H1 (cell line): ENCODE measurements around the gene NBAS. TPM values are rescaled to one million over a fixed set of nuclear protein-coding genes. Genes with fewer than 3 reads are reported as not detected.

Experiments
- CTCF ChIA-PET: fragments of 300-600 bp; sonication (Branson Sonifier 250); formaldehyde crosslinking; loops from one replicate; lab custom pipeline; 2021; ENCODE audit not compliant: partially characterized antibody; lab: Charles Lee
- POLR2A ChIA-PET: fragments of 300-600 bp; sonication (Branson Sonifier 250); formaldehyde crosslinking; loops from one replicate; lab custom pipeline; 2021; ENCODE audit warnings: inconsistent platforms; ENCODE audit not compliant: partially characterized antibody; lab: Charles Lee
- DNase-seq, 2 experiments: peaks; one replicate each; pipeline versions ENCODE4 v3.0.0 to v3.0.0-alpha.2; 2010 to 2022; ENCODE audit warnings: low spot score in 2 of 2, low read depth in 1 of 2, mixed read lengths in 1 of 2
- FAIRE-seq: peaks from 2 replicates; lab custom pipeline; 2011; peaks lifted over from hg19 to GRCh38; lab: Jason Lieb, UNC
- H2AFZ ChIP-seq: 2 replicates; pipeline ENCODE4 v1.8.1; 2012; ENCODE audit warnings: low read length, inconsistent platforms
- H2AK5ac ChIP-seq: 2 replicates; pipeline ENCODE4 v1.6.1; 2013; ENCODE audit warnings: low read depth, low read length
- H2BK120ac ChIP-seq: replicated peaks from 2 replicates; pipeline ENCODE3; 2013; ENCODE audit warnings: low read depth, low read length, inconsistent platforms
- H2BK12ac ChIP-seq: 2 replicates; pipeline ENCODE4 v1.6.1; 2013; ENCODE audit warnings: low read depth, low read length
- H2BK15ac ChIP-seq: 2 replicates; pipeline ENCODE4 v1.6.1; 2013; ENCODE audit warnings: low read length
- H2BK20ac ChIP-seq: 2 replicates; pipeline ENCODE4 v1.6.1; 2013; ENCODE audit warnings: low read length
- H2BK5ac ChIP-seq: 2 replicates; pipeline ENCODE4 v1.6.1; 2013; ENCODE audit warnings: low read depth, low read length
- H3K14ac ChIP-seq: 2 replicates; pipeline ENCODE4 v1.6.1; 2013; ENCODE audit warnings: inconsistent platforms; ENCODE audit not compliant: insufficient read length
- H3K18ac ChIP-seq: 2 replicates; pipeline ENCODE4 v1.6.1; 2013; ENCODE audit warnings: low read length; ENCODE audit errors: extremely low read depth
- H3K23ac ChIP-seq: 2 replicates; pipeline ENCODE4 v1.6.1; 2013; ENCODE audit warnings: inconsistent platforms; ENCODE audit not compliant: insufficient read length
- H3K23me2 ChIP-seq: 2 replicates; pipeline ENCODE4 v1.6.1; 2013; ENCODE audit warnings: low read depth, low read length
- H3K27ac ChIP-seq: 2 replicates; pipeline ENCODE4 v1.6.1; 2011; ENCODE audit warnings: low read depth, low read length, inconsistent platforms
- H3K27me3 ChIP-seq, 4 experiments: replicated peaks in 1 of 4; 1 replicate in 1 of 4; 2 replicates in 3 of 4; pipeline versions ENCODE4 v1.6.1 to v1.8.1; 2011 to 2013; ENCODE audit warnings: low read length in 3 of 4, mild to moderate bottlenecking in 3 of 4, inconsistent platforms in 2 of 4, mixed read lengths in 2 of 4, moderate library complexity in 1 of 4; ENCODE audit not compliant: control insufficient read depth in 3 of 4, insufficient read depth in 3 of 4; ENCODE audit errors: extremely low read depth in 1 of 4
- H3K36me3 ChIP-seq, 4 experiments: 2 replicates each; pipeline versions ENCODE4 v1.6.1 to v1.8.1; 2011 to 2013; ENCODE audit warnings: mild to moderate bottlenecking in 4 of 4, low read length in 3 of 4, moderate library complexity in 2 of 4, control low read depth in 1 of 4, inconsistent platforms in 1 of 4; ENCODE audit not compliant: insufficient read depth in 4 of 4, control insufficient read depth in 2 of 4
- H3K4ac ChIP-seq: replicated peaks from 2 replicates; pipeline ENCODE3; 2013; ENCODE audit warnings: low read length, low read depth, mixed read lengths, inconsistent platforms; ENCODE audit not compliant: insufficient read length
- H3K4me1 ChIP-seq, 4 experiments: replicated peaks in 1 of 4; 1 replicate in 1 of 4; 2 replicates in 3 of 4; pipeline versions ENCODE4 v1.6.1 to v1.8.1; 2011 to 2013; ENCODE audit warnings: low read length in 3 of 4, inconsistent platforms in 2 of 4, mixed read lengths in 1 of 4; ENCODE audit not compliant: insufficient read depth in 4 of 4, control insufficient read depth in 3 of 4
- H3K4me2 ChIP-seq, 2 experiments: 2 replicates each; pipeline versions ENCODE4 v1.6.1 to v1.8.1; 2011 to 2013; ENCODE audit warnings: low read depth in 2 of 2, low read length in 2 of 2, control low read depth in 1 of 2, inconsistent platforms in 1 of 2, mild to moderate bottlenecking in 1 of 2; ENCODE audit not compliant: insufficient read depth in 1 of 2
- H3K4me3 ChIP-seq, 4 experiments: fragments of 200-600, 300-600 bp in 1 of 4; sonication (generic), shearing (Covaris generic), sonication (Bioruptor Twin) in 1 of 4; 2 replicates each; pipeline versions ENCODE4 v1.5.1 to v1.8.1; 2011 to 2016; ENCODE audit warnings: low read length in 4 of 4, low read depth in 3 of 4, control low read depth in 2 of 4, inconsistent platforms in 2 of 4, mild to moderate bottlenecking in 2 of 4, mixed read lengths in 1 of 4, moderate library complexity in 1 of 4; ENCODE audit not compliant: insufficient read depth in 2 of 4; ENCODE audit errors: extremely low read depth in 1 of 4
- H3K56ac ChIP-seq: replicated peaks from 2 replicates; pipeline ENCODE3; 2013; ENCODE audit warnings: low read depth, mild to moderate bottlenecking, mixed read lengths, low read length, inconsistent platforms; ENCODE audit not compliant: insufficient read length
- H3K79me1 ChIP-seq: 2 replicates; pipeline ENCODE4 v1.6.1; 2013; ENCODE audit warnings: low read depth, low read length, control low read depth
- H3K79me2 ChIP-seq, 2 experiments: 2 replicates each; pipeline versions ENCODE4 v1.6.1 to v1.8.1; 2012 to 2013; ENCODE audit warnings: low read length in 2 of 2, mild to moderate bottlenecking in 2 of 2, inconsistent platforms in 1 of 2; ENCODE audit not compliant: insufficient read depth in 2 of 2, control insufficient read depth in 1 of 2
- H3K9ac ChIP-seq, 4 experiments: replicated peaks in 1 of 4; 1 replicate in 1 of 4; 2 replicates in 3 of 4; pipeline versions ENCODE4 v1.6.1 to v1.8.1; 2011 to 2013; ENCODE audit warnings: low read depth in 3 of 4, low read length in 3 of 4, control low read depth in 2 of 4, mild to moderate bottlenecking in 2 of 4, moderate library complexity in 2 of 4, inconsistent platforms in 1 of 4; ENCODE audit errors: extremely low read depth in 1 of 4
- H3K9me3 ChIP-seq, 2 experiments: 2 replicates each; pipeline versions ENCODE4 v1.6.1 to v1.8.1; 2012 to 2013; ENCODE audit warnings: mild to moderate bottlenecking in 2 of 2, moderate library complexity in 2 of 2, control low read depth in 1 of 2, inconsistent platforms in 1 of 2, low read depth in 1 of 2, low read length in 1 of 2, mixed read lengths in 1 of 2; ENCODE audit not compliant: insufficient read depth in 2 of 2
- H4K20me1 ChIP-seq, 2 experiments: replicated peaks in 1 of 2; 2 replicates each; pipeline versions ENCODE3 to v1.8.1; 2011 to 2013; ENCODE audit warnings: inconsistent platforms in 2 of 2, low read length in 2 of 2, mild to moderate bottlenecking in 1 of 2; ENCODE audit not compliant: insufficient read depth in 2 of 2, control insufficient read depth in 1 of 2
- H4K5ac ChIP-seq: 2 replicates; pipeline ENCODE4 v1.6.1; 2013; ENCODE audit warnings: low read length, low read depth, mixed read lengths, inconsistent platforms; ENCODE audit not compliant: insufficient read length
- H4K8ac ChIP-seq: 2 replicates; pipeline ENCODE4 v1.8.0; 2013; ENCODE audit warnings: mild to moderate bottlenecking, moderate library complexity, low read length, inconsistent platforms; ENCODE audit not compliant: insufficient read depth; ENCODE audit errors: extremely low read depth
- H4K91ac ChIP-seq: replicated peaks from 2 replicates; pipeline ENCODE3; 2013; ENCODE audit warnings: low read length, mixed read lengths, inconsistent platforms; ENCODE audit not compliant: insufficient read length
- ATF3 ChIP-seq: IDR thresholded peaks from 2 replicates; pipeline ENCODE4 v1.6.1; 2011; ENCODE audit warnings: low read depth, mild to moderate bottlenecking, low read length; ENCODE audit not compliant: insufficient read depth
- CTCF ChIP-seq, 3 experiments: IDR thresholded peaks; 1 replicate in 2 of 3; 2 replicates in 1 of 3; pipeline versions ENCODE4 v1.5.1 to v1.6.1; 2011; ENCODE audit warnings: low read length in 3 of 3, mild to moderate bottlenecking in 3 of 3, inconsistent platforms in 2 of 3, low read depth in 1 of 3, moderate library complexity in 1 of 3; ENCODE audit not compliant: insufficient read depth in 1 of 3; ENCODE audit errors: control extremely low read depth in 1 of 3
- HDAC6 ChIP-seq: IDR thresholded peaks from one replicate; pipeline ENCODE4 v1.7.1; 2012; ENCODE audit warnings: low read depth, mild to moderate bottlenecking, inconsistent platforms, low read length, moderate library complexity
- KDM4A ChIP-seq: IDR thresholded peaks from one replicate; pipeline ENCODE4 v1.7.1; 2012; ENCODE audit warnings: low read depth, mild to moderate bottlenecking, moderate library complexity, low read length, inconsistent platforms; ENCODE audit not compliant: severe bottlenecking
- MAFK ChIP-seq: IDR thresholded peaks from 2 replicates; pipeline ENCODE4 v1.6.1; 2012; ENCODE audit warnings: low read depth, mild to moderate bottlenecking, improper control_type of control experiment, low read length
- NRF1 ChIP-seq: IDR thresholded peaks from 2 replicates; pipeline ENCODE4 v1.6.1; 2011; ENCODE audit warnings: mild to moderate bottlenecking, low read depth, low read length, improper control_type of control experiment
- RBBP5 ChIP-seq: IDR thresholded peaks from 2 replicates; pipeline ENCODE4 v1.7.1; 2012; ENCODE audit warnings: low read depth, mild to moderate bottlenecking, inconsistent platforms, low read length, moderate library complexity, borderline replicate concordance
- RNF2 ChIP-seq: fragments of 200-900, 300-1000 bp; sonication (generic); IDR thresholded peaks from 2 replicates; pipeline ENCODE4 v1.7.1; 2016; ENCODE audit warnings: borderline replicate concordance, low read depth, mild to moderate bottlenecking, antibody characterized with exemption, low read length; ENCODE audit not compliant: poor library complexity, severe bottlenecking; ENCODE audit errors: missing control alignments
- YY1 ChIP-seq: IDR thresholded peaks from 2 replicates; pipeline ENCODE4 v1.6.1; 2011; ENCODE audit warnings: low read depth, mild to moderate bottlenecking, low read length
- WGBS, 2 experiments: shearing (Covaris generic) in 1 of 2; methylation state at CpG; one replicate each; pipeline versions ENCODE4 v1.1.6 to v1.1.7; 2013 to 2015; ENCODE audit warnings: low lambda C conversion rate in 2 of 2, mixed read lengths in 2 of 2, inconsistent platforms in 1 of 2, low coverage in 1 of 2, missing lambda C conversion rate in 1 of 2; ENCODE audit not compliant: insufficient replicate concordance in 2 of 2, insufficient coverage in 1 of 2, insufficient read length in 1 of 2; ENCODE audit errors: extremely low coverage in 1 of 2, missing lambda C conversion rate in 1 of 2; 5-methylcytosine and 5-hydroxymethylcytosine counted together
- polyA plus RNA-seq, 7 experiments: library from polyadenylated mRNA; depleted of rRNA in 3 of 7; stranded (reverse) in 5 of 7; unstranded in 2 of 7; fragments of >200 nt in 5 of 7; fragments of 200-250 nt in 2 of 7; gene quantifications; 1 replicate in 5 of 7; 2 replicates in 1 of 7; 4 replicates in 1 of 7; pipeline versions ENCODE4 v1.2.1 to v1.2.3, GENCODE V29; 2011 to 2013; ENCODE audit warnings: missing spikeins in 2 of 7, mixed read lengths in 2 of 7
- total RNA-seq: library from RNA; stranded (reverse); fragmentation: NEBNext Ultra II Directional; extraction: Animal tissue kit (Norgen Biotek cat#: 25700); gene quantifications from 2 replicates; pipeline ENCODE4 v1.2.1, GENCODE V29; 2021

Gene NBAS
- total and polyA plus RNA-seq, 2 of the 8 experiments (the other 6 are each of a cell fraction or from before 2014, with no cell fraction given), result 19.6 to 34.8 TPM

- Histone ChIP-seq H3K18ac (no peak overlapping the region), H3K9ac (no peak overlapping the region), H4K20me1 (no peaks in the 10 kb centered on the region), H3K9me3 (0 out of 4 replicates have a peak, but pooled peaks cover 0 to 2% of the 10 kb centered on the region in 2 experiments), H2BK12ac (no peak overlapping the region), H3K4ac (no peak overlapping the region), H4K5ac (no peak overlapping the region), H4K91ac (no peak overlapping the region), H3K4me3 (no peak overlapping the region), H3K23me2 (no peaks in the 10 kb centered on the region), H3K27ac (no peak overlapping the region), H3K27me3 (no peaks in the 10 kb centered on the region), H3K4me2 (no peak overlapping the region), H2BK15ac (no peak overlapping the region), H3K36me3 (no peaks in the 10 kb centered on the region; a peak in 1 of 8 replicates), H3K79me2 (no peaks in the 10 kb centered on the region), H2AFZ (no peak overlapping the region), H3K23ac (no peak overlapping the region), H3K4me1 (no peaks in the 10 kb centered on the region), H4K8ac (no peak overlapping the region), H2BK5ac (no peak overlapping the region), H2BK120ac (no peak overlapping the region), H3K14ac (no peak overlapping the region), H3K56ac (no peak overlapping the region), H2BK20ac (no peak overlapping the region), H3K79me1 (no peaks in the 10 kb centered on the region), H2AK5ac (no peak overlapping the region)
- FAIRE-seq, result no peak
- ChIA-PET POLR2A (no interaction called here), CTCF (interaction anchor here (0.6 kb wide), 1 partner anchor 1943 kb away, joined by 3 read pairs; no protein-coding TSS in a partner anchor)
- 96% methylated on average over 17 of the region's 17 CpGs; no CpG with 5 or more reads in 1 of the 2 experiments for WGBS, 2 experiments
- DNase-seq, result no peak
- TF ChIP-seq MAFK (no peak), RNF2 (no peak), CTCF (IDR thresholded peaks at IDR 0.05; ENCODE audit: control extremely low read depth in 1 of 3, insufficient read depth in 1 of 3, low read depth in 1 of 3, low read length in 3 of 3) (no peak), RBBP5 (no peak), NRF1 (no peak), HDAC6 (no peak), ATF3 (no peak), KDM4A (no peak), YY1 (no peak)
These were observed 342.6 kb downstream of the NBAS start for GRCh38 chr2:15218423-15219086.
